Lower leg skin (tissue), 3 donors: ENCODE data around the gene AQP1.

Experiments
- POLR2A ChIP-seq, 2 donors: fragments of 450-650 bp; IDR thresholded peaks; one replicate each; pipeline ENCODE4 v1.6.1; 2016 to 2017; ENCODE audit warnings: antibody characterized with exemption in 2 of 2, mild to moderate bottlenecking in 1 of 2, moderate library complexity in 1 of 2
- TF ChIP-seq, protein P1 (sequence below), 3 donors: fragments of 450-650 bp; IDR thresholded peaks; one replicate each; pipeline ENCODE4 v1.5.1; 2016; ENCODE audit warnings: antibody characterized with exemption in 3 of 3, mild to moderate bottlenecking in 3 of 3, moderate library complexity in 2 of 3

DNA sequence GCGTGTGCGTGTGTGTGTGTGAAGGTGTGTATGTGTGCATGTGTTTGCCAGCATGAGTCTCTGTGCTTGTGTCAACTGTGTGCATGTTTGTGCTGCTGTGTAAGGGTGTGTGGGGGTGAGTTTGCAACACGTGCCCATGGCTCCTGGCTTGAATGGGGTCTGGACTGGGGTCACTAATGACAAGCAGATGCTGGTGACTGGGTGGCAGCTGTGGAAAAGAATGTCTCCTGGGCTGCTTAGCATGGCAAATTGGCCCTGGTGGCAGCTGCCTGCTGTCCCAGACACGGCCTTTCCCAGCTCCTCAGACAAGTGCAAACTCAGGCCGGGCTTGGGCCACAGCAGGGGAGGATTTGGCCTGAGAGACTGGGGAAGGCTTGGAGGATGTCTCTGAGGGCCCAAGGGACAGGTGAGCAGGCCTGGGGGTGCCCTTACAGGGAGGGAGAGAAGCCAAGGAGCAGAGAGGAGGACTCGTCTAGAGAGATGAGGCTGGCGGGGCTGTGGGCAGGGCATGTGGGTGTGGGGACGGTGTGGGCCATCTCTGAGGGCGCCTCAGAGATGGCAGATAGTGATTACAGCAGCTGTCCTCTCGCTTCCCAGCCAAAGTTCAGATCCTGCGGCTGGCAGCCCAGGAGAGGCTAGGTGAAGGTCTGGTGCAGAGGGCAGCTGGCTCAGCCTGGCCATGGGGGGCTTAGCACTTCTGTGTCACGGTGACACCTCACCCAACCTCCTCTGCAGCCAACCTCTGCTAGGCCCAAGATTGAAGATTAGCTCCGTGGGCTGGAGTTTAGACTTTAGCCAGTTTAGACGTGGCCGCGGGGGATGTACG, 1.5 kb downstream of the AQP1 start:
- no peak for TF ChIP-seq POLR2A (IDR thresholded peaks at IDR 0.05)
- TF ChIP-seq, protein P1, sequence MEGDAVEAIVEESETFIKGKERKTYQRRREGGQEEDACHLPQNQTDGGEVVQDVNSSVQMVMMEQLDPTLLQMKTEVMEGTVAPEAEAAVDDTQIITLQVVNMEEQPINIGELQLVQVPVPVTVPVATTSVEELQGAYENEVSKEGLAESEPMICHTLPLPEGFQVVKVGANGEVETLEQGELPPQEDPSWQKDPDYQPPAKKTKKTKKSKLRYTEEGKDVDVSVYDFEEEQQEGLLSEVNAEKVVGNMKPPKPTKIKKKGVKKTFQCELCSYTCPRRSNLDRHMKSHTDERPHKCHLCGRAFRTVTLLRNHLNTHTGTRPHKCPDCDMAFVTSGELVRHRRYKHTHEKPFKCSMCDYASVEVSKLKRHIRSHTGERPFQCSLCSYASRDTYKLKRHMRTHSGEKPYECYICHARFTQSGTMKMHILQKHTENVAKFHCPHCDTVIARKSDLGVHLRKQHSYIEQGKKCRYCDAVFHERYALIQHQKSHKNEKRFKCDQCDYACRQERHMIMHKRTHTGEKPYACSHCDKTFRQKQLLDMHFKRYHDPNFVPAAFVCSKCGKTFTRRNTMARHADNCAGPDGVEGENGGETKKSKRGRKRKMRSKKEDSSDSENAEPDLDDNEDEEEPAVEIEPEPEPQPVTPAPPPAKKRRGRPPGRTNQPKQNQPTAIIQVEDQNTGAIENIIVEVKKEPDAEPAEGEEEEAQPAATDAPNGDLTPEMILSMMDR (IDR thresholded peaks at IDR 0.05), result no peak
